SKM-1 treated with dmso at 0.1 percent for 144 hours (cell line): Measurements from ENCODE around the gene EP400.
"Not testable (repeated sequence)": the region's sequence is repeated elsewhere in the genome, so short reads cannot be mapped to it uniquely, and the experiment has no call there.

Source experiments
- DNase-seq: peaks from one replicate; lab custom pipeline; 2025; ENCODE audit not compliant: unreplicated experiment; lab: John Stamatoyannopoulos, UW

EP400 gene

DNA sequence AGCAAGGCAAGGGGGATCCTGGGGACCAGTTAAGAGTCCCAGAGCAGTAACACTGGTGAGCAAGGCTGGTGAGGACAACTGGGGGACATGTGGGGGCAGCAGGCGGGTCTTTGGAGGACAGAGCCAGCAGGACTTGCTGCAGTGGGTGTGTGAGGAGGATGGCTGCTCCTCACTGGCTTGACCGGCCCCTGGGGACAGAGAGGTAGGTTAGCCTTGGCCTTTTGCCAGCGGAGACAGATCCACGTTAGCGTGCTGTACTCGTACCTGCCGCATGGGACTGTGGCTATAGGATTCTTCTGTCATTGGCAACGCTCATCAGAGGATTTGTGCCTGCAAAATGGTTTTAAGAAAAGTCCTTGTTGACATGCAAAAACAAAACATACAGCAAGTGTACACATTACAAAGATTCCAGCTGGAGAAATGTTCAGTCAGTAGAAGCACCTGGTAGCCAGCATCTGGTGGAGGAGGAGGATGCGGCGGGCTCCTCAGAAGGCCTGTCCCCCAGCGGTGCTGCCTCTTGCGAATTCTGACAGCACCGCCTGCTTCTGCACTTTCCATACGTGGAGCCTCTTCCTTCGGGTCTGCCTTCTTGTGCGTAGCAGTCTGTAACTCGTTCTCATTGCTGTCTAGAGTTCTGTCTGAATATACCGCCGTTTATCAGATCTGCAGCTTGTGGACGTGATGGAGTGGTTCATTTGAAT is 91.3 kb downstream of the EP400 start:
- DNase-seq = no peak

- DNase-seq = no peak
Observed at GRCh38 chr12:132043216-132043615, 93.5 kb downstream of the EP400 start.

GRCh38 chr12:132043770-132044467 is 94.2 kb downstream of the EP400 start:
- DNase-seq = no peak

- no peak for DNase-seq
Observed at GRCh38 chr12:132044661-132045412, 95.1 kb downstream of the EP400 start.

DNA sequence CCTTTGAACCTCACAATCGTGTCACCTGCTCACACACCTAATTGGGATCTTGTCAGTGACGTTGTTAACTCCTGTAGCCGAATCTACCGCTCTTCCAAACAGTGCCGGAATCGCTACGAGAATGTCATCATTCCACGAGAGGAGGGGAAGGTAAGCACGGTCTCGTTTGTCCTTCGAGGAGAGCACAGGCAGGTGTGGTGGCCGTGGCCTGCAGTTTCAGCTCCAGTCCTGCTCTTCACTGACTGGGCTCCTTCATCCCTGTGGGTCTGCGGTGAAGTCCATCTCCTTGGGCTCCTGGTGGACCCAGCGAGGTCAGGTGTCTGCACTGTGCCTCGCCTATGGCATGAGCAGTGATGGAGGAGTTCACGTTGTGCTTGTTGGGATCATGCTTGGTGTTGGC is 96.0 kb downstream of the EP400 start:
- no peak for DNase-seq

- DNase-seq = no peak
Observed at GRCh38 chr12:132046561-132046960, 96.8 kb downstream of the EP400 start.

GRCh38 chr12:132047630-132048029 is 97.9 kb downstream of the EP400 start:
- DNase-seq = not testable (repeated sequence)

DNA sequence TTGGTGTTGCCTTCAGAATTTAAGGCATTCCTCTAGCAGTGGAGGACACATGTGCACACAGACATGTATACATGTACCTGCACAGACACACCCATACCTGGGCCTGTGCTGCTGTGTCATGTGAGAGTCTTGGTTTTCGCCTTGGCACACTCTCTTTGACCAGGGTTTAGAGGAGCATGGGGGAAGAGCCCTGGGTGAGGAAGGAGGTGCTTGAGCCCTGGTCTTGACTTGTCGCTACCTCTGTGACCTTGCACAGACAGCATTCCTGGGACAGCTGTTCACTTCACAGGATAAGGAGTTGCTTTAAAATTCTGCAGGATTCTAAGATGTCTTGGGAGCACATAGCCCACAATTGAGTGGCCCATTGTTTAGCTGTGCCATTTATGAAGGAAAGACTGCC is 99.7 kb downstream of the EP400 start:
- DNase-seq = no peak

- DNase-seq = no peak
Observed at GRCh38 chr12:132049876-132050275, 100.1 kb downstream of the EP400 start.

- not testable (repeated sequence) for DNase-seq
Observed at GRCh38 chr12:132051718-132052117, 102.0 kb downstream of the EP400 start.

DNA sequence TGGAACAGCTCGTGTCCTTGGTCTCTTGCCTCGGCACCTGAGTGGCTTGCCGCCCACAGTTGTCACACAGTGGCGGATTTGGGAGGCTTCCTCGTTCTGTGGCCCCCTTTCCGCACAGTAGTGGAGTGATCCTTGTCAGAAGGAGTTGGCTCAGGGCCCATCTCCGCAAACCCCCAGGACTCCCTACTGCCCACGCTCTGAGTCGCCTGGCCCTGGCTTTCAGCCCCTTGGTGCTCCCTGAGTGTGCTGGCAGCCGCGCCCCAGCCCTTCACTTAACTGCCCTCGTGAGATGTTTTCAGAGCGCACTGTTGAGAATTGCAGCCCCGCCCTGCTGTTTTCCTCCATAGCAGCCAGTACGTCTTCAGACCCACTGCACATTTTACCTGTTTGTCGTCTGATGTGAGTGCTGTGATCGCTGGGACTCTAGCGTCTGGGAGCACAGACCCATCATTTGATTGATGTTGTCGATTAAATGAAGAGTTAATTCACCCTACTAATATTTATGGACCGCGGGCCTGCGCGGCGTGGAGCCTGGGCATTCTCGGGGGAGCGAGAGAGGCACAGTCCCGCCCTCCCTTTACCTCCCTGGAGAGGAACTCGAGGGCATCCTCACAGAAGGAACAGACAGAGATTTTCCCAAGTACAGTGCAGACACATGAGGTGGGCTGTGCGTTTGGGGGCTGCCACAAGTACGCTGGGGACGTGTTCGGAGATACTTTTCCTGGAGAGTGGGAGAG is 102.6 kb downstream of the EP400 start:
- DNase-seq = no peak

- no peak for DNase-seq
Observed at GRCh38 chr12:132053338-132054330, 103.9 kb downstream of the EP400 start.

DNA sequence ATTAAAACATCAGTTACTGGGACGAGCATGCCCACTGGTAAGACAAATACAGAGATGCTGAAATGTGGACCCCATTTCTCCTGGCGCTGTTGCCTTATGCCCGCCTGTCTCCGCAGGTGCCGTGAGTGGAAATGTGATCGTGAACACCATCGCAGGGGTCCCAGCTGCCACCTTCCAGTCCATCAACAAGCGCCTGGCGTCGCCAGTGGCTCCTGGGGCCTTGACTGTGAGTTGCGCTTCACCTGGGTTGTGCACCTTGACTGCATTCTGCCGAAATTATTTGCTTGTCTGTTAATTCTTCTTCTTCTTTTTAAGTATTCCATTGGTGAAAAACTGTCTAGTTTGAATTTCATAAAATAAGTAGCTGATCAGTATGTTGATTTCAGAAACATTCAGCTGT is 105.2 kb downstream of the EP400 start:
- no peak for DNase-seq

- no peak for DNase-seq
Observed at GRCh38 chr12:132055535-132056096, 105.9 kb downstream of the EP400 start.

GRCh38 chr12:132056320-132056719 is 106.6 kb downstream of the EP400 start:
- DNase-seq = no peak

DNA sequence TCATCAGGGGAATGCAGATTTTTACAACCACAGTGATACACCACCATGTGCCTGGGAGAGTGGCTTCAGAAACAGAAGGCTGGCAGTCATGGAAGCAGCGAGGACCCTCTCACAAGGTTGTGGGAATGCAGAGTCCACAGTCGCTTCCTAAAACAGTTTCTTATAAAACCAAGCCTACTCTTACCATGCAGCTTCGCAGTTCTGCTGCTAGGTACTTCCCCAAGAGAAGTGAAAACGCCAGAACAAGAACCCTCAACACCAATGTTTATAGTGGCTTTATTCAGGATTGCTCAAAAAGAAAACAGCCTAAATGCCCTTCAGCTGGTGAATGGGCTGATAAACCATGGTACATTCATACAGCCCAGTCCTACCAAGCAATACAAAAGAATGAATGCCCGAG is 107.2 kb downstream of the EP400 start:
- no peak for DNase-seq

DNA sequence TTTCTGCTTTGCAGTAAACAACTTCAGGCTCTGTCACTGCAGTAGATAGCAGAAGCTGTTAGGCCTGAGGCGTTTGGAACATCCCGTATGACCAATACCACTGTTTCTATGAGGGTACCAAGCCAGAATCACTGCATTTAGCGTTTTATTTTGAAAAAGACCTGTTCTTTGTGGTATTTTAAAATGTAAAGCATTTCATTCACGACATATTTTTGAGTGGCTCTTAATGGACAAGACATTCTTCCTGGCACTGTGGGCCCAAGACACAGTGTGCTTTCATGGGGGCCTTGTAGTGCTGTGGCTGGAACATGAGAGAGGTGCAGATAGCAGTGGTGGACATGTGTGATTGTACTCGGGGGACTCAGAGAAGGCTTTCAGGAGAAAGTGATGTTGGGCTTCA is 107.9 kb downstream of the EP400 start:
- DNase-seq = no peak

DNA sequence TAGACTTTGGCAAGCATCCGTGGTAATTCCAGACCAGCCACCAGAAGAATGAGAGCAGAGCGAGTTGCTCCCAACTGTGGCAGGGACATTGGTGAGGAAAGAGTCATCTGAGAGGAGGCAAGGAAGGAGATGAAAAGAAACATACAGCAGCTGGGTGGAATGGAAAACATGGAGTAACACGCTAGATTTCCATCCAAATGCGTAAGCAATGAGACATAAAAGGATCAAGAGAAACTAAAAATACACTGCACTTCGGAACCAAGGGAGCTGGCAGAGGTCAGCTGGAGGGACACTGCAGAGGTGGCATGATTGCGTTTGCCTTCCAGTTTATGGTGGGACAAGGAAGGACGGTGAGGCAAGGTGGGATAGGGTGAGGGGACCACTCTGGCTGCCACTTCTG is 111.5 kb downstream of the EP400 start:
- DNase-seq = no peak

DNA sequence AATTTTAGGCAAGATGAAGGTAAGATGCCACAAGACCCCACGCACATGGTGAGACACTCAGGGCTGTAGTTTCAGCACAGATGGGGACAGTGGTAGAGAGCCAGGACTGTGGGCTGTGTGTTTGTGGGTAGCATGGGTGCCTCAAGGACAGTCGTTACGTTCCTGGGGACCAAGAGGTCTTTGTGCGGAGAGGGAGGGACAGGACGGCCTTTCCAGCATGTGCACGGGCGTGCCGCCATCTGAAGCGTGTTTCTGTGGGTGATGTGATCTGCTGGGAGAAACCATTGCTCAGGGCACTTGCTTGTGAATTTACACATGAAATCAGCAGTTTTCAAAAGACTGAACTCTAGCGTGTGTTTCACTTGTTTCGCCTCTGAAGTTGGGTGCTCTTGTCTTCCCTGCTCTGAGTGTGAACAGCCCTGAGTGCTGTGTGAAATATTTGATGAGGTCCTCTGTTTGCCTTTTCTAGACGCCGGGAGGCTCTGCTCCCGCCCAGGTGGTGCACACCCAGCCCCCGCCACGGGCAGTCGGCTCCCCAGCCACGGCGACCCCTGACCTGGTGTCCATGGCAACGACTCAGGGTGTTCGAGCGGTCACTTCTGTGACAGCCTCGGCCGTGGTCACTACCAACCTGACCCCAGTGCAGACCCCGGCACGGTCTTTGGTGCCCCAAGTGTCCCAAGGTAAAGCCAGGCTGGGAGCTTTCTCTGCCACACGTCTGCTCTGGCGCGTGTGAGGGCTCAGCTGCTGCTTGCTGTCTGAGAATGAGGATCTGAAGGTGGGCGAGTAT is 112.1 kb downstream of the EP400 start:
- DNase-seq = no peak
